Measurements from ENCODE around the gene MTMR1. TPM values are rescaled to one million over a fixed set of nuclear protein-coding genes. Genes with fewer than 3 reads are reported as not detected.

Gene MTMR1
- total and polyA plus RNA-seq, 2 donors (not counting 1 experiment from before 2014, with no cell fraction given), result 30.8 to 67.5 TPM

DNA sequence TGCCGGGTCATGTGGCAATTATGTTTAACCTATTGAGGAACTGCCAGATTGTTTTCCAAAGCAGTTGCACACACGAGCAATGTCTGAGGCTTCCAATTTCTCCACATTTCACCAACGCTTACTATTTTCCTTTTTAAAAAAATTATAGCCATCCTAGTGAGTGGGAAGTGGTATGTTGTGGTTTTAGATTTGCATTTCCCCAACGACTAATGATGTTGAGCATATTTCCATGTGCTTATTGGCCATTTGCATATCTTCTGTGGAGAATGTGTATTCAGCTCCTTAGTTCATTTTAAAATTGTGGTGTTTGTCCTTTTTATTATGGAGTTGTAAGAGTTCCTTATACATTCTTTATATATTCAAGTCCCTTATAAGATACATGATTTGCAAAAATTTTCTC lies 60.2 kb downstream of the MTMR1 start:
- DNase-seq (no peak), ATAC-seq (ENCODE audit: low read depth) (no peak)
- Mint-ChIP-seq H3K27me3 (no peaks in the 10 kb centered on the region), H3K4me1 (no peaks in the 10 kb centered on the region), H3K9me3 (ENCODE audit: insufficient read depth) (no peaks in the 10 kb centered on the region), H3K4me3 (no peak overlapping the region), H3K27ac (no peak overlapping the region)
- Histone ChIP-seq H3K4me1 (ENCODE audit: control insufficient read depth in 2 of 2, insufficient read depth in 2 of 2, low read length in 2 of 2) (no peaks in the 10 kb centered on the region), H2AFZ (ENCODE audit: insufficient read depth, low read depth, low read length, poor library complexity, severe bottlenecking) (no peak overlapping the region), H3K79me2 (ENCODE audit: control insufficient read depth, insufficient read depth, low read length) (no peaks in the 10 kb centered on the region), H3K27ac (ENCODE audit: low read length in 2 of 2) (no peak overlapping the region), H3K36me3 (replicated peaks in 1 of 2; ENCODE audit: control extremely low read depth in 1 of 2, control insufficient read depth in 1 of 2, extremely low read depth in 1 of 2, insufficient read depth in 2 of 2, low read length in 1 of 2) (peaks cover 0 to 37% of the 10 kb centered on the region in 2 experiments), H3K27me3 (replicated peaks in 1 of 4; ENCODE audit: control extremely low read depth in 1 of 4, control insufficient read depth in 3 of 4, insufficient read depth in 4 of 4, low read length in 3 of 4) (no peaks in the 10 kb centered on the region), H3K9ac (ENCODE audit: low read length) (no peak overlapping the region), H4K20me1 (ENCODE audit: control insufficient read depth, insufficient read depth, low read length, poor library complexity, severe bottlenecking) (no peaks in the 10 kb centered on the region), H3K4me2 (replicated peaks; ENCODE audit: low read depth, low read length, poor library complexity, severe bottlenecking) (no peak overlapping the region), H3K4me3 (ENCODE audit: control extremely low read depth in 1 of 5, extremely low read depth in 1 of 5, insufficient read depth in 1 of 5, low read depth in 2 of 5, low read length in 4 of 5) (no peak overlapping the region), H3K9me3 (ENCODE audit: control extremely low read depth in 1 of 3, control insufficient read depth in 2 of 3, insufficient read depth in 1 of 3, low read length in 2 of 3) (no peaks in the 10 kb centered on the region)
- intact Hi-C loops (cut with micrococcal nuclease), result no loop called here
- TF ChIP-seq EZH2 (IDR thresholded peaks at IDR 0.05; ENCODE audit: borderline replicate concordance, insufficient read depth, low read depth, low read length, poor library complexity, severe bottlenecking), result no peak
- TF ChIP-seq, protein P1, sequence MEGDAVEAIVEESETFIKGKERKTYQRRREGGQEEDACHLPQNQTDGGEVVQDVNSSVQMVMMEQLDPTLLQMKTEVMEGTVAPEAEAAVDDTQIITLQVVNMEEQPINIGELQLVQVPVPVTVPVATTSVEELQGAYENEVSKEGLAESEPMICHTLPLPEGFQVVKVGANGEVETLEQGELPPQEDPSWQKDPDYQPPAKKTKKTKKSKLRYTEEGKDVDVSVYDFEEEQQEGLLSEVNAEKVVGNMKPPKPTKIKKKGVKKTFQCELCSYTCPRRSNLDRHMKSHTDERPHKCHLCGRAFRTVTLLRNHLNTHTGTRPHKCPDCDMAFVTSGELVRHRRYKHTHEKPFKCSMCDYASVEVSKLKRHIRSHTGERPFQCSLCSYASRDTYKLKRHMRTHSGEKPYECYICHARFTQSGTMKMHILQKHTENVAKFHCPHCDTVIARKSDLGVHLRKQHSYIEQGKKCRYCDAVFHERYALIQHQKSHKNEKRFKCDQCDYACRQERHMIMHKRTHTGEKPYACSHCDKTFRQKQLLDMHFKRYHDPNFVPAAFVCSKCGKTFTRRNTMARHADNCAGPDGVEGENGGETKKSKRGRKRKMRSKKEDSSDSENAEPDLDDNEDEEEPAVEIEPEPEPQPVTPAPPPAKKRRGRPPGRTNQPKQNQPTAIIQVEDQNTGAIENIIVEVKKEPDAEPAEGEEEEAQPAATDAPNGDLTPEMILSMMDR (IDR thresholded peaks at IDR 0.05), result no peak
- ChIA-PET POLR2A (no interaction called here), CTCF (no interaction called here)
- WGBS (ENCODE audit: insufficient coverage), result no CpG with 5 or more reads among the region's 4 CpGs

DNA sequence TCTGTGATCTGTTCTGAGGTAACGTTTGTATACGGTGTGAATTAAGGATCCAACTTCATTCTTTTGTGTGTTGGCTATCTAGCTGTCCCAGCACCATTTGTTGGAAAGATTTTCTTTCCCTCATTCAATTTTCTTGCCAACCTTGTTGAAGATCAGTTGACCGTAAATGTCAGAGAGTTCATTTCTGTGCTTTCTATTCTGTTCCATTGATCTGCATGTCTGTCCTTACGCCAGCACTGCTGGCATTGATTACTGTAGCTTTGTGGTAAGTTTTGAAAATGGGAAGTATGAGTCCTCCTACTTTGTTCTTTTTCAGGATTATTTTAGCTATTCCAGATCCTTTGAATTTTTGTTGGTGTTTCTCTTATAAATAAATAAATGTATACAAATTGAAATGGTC lies 60.8 kb downstream of the MTMR1 start:
- ChIA-PET CTCF (interaction anchor here (1.3 kb wide), 1 partner anchor 22 kb away, joined by 3 read pairs; no protein-coding TSS in a partner anchor), POLR2A (no interaction called here)
- intact Hi-C loops (cut with micrococcal nuclease), result no loop called here
- no peaks in the 10 kb centered on the region for H3K27me3 ChIP-seq (replicated peaks in 1 of 4; ENCODE audit: control extremely low read depth in 1 of 4, control insufficient read depth in 3 of 4, insufficient read depth in 4 of 4, low read length in 3 of 4)
- H3K9ac ChIP-seq (ENCODE audit: low read length), result no peak overlapping the region
- no peak overlapping the region for H2AFZ ChIP-seq (ENCODE audit: insufficient read depth, low read depth, low read length, poor library complexity, severe bottlenecking)
- no peak for DNase-seq
- Mint-ChIP-seq H3K4me1 (no peaks in the 10 kb centered on the region), H3K9me3 (ENCODE audit: insufficient read depth) (no peaks in the 10 kb centered on the region), H3K4me3 (no peak overlapping the region), H3K27ac (peak overlapping the region; percentile 15), H3K27me3 (no peaks in the 10 kb centered on the region)
- WGBS (ENCODE audit: insufficient coverage), result no CpG with 5 or more reads among the region's 4 CpGs
- no peak overlapping the region for H3K27ac ChIP-seq (ENCODE audit: low read length in 2 of 2)
- TF ChIP-seq EZH2 (IDR thresholded peaks at IDR 0.05; ENCODE audit: borderline replicate concordance, insufficient read depth, low read depth, low read length, poor library complexity, severe bottlenecking), result no peak
- TF ChIP-seq, protein P1 (IDR thresholded peaks at IDR 0.05), result no peak
- no peaks in the 10 kb centered on the region for H3K9me3 ChIP-seq (ENCODE audit: control extremely low read depth in 1 of 3, control insufficient read depth in 2 of 3, insufficient read depth in 1 of 3, low read length in 2 of 3)
- H3K4me3 ChIP-seq (ENCODE audit: control extremely low read depth in 1 of 5, extremely low read depth in 1 of 5, insufficient read depth in 1 of 5, low read depth in 2 of 5, low read length in 4 of 5), result no peak overlapping the region
- no peaks in the 10 kb centered on the region for H3K79me2 ChIP-seq (ENCODE audit: control insufficient read depth, insufficient read depth, low read length)
- peaks cover 0 to 39% of the 10 kb centered on the region in 2 experiments for H3K36me3 ChIP-seq (replicated peaks in 1 of 2; ENCODE audit: control extremely low read depth in 1 of 2, control insufficient read depth in 1 of 2, extremely low read depth in 1 of 2, insufficient read depth in 2 of 2, low read length in 1 of 2)
- no peak for ATAC-seq (ENCODE audit: low read depth)
- H3K4me2 ChIP-seq (replicated peaks; ENCODE audit: low read depth, low read length, poor library complexity, severe bottlenecking), result no peak overlapping the region
- H3K4me1 ChIP-seq (ENCODE audit: control insufficient read depth in 2 of 2, insufficient read depth in 2 of 2, low read length in 2 of 2), result no peaks in the 10 kb centered on the region
- no peaks in the 10 kb centered on the region for H4K20me1 ChIP-seq (ENCODE audit: control insufficient read depth, insufficient read depth, low read length, poor library complexity, severe bottlenecking)
